ENCODE results near the gene DOK3.

DOK3 gene

GRCh38 chr5:177475563-177476427, 33.8 kb downstream of the DOK3 start:
- Histone ChIP-seq H3K27me3 (ENCODE audit: insufficient read depth, low read length) (no peaks in the 10 kb centered on the region), H3K4me3 (ENCODE audit: low read length) (no peak overlapping the region), H3K4me1 (ENCODE audit: insufficient read depth, low read length) (peaks cover 35% of the 10 kb centered on the region), H2AFZ (ENCODE audit: low read depth, low read length) (no peak overlapping the region), H3K9me3 (ENCODE audit: low read length) (no peaks in the 10 kb centered on the region), H3K36me3 (ENCODE audit: insufficient read depth, low read length) (peaks cover 13% of the 10 kb centered on the region)

- peaks cover 40% of the 10 kb centered on the region for H3K4me1 ChIP-seq (ENCODE audit: insufficient read depth, low read length)
- no peaks in the 10 kb centered on the region for H3K27me3 ChIP-seq (ENCODE audit: insufficient read depth, low read length)
- H3K9me3 ChIP-seq (ENCODE audit: low read length): no peaks in the 10 kb centered on the region
- H2AFZ ChIP-seq (ENCODE audit: low read depth, low read length): no peak overlapping the region
- no peak overlapping the region for H3K4me3 ChIP-seq (ENCODE audit: low read length)
- H3K36me3 ChIP-seq (ENCODE audit: insufficient read depth, low read length): peaks cover 16% of the 10 kb centered on the region
Measured at GRCh38 chr5:177474846-177475562, 34.6 kb downstream of the DOK3 start.

GRCh38 chr5:177474002-177474476, 35.6 kb downstream of the DOK3 start:
- Histone ChIP-seq H2AFZ (ENCODE audit: low read depth, low read length) (no peak overlapping the region), H3K4me3 (ENCODE audit: low read length) (peak overlapping the region; percentile 19), H3K36me3 (ENCODE audit: insufficient read depth, low read length) (peaks cover 16% of the 10 kb centered on the region), H3K9me3 (ENCODE audit: low read length) (no peaks in the 10 kb centered on the region), H3K27me3 (ENCODE audit: insufficient read depth, low read length) (no peaks in the 10 kb centered on the region), H3K4me1 (ENCODE audit: insufficient read depth, low read length) (peaks cover 45% of the 10 kb centered on the region)

- H3K4me1 ChIP-seq (ENCODE audit: insufficient read depth, low read length): peaks cover 49% of the 10 kb centered on the region
- peak within 1 kb of the TSS; percentile 84 for H3K4me3 ChIP-seq (ENCODE audit: low read length)
- peaks cover 19% of the 10 kb centered on the region for H3K36me3 ChIP-seq (ENCODE audit: insufficient read depth, low read length)
- H3K27me3 ChIP-seq (ENCODE audit: insufficient read depth, low read length): no peaks in the 10 kb centered on the region
- H2AFZ ChIP-seq (ENCODE audit: low read depth, low read length): no peak within 1 kb of the TSS
- H3K9me3 ChIP-seq (ENCODE audit: low read length): no peaks in the 10 kb centered on the region
Measured at GRCh38 chr5:177473443-177474001, 36.1 kb downstream of the DOK3 start, which contains the start of gene DBN1. DBN1 (minus strand) TSS chr5:177473634; CDS start chr5:177473521, 113 bp downstream.

- Histone ChIP-seq H3K9me3 (ENCODE audit: low read length) (no peaks in the 10 kb centered on the region), H3K36me3 (ENCODE audit: insufficient read depth, low read length) (peaks cover 25% of the 10 kb centered on the region), H3K4me1 (ENCODE audit: insufficient read depth, low read length) (peaks cover 55% of the 10 kb centered on the region), H3K27me3 (ENCODE audit: insufficient read depth, low read length) (no peaks in the 10 kb centered on the region), H2AFZ (ENCODE audit: low read depth, low read length) (no peak overlapping the region), H3K4me3 (ENCODE audit: low read length) (peak overlapping the region; percentile 84)
Measured at GRCh38 chr5:177472460-177473442, 36.9 kb downstream of the DOK3 start.

GRCh38 chr5:177471610-177472356, 37.8 kb downstream of the DOK3 start:
- Histone ChIP-seq H3K9me3 (ENCODE audit: low read length) (no peaks in the 10 kb centered on the region), H3K4me1 (ENCODE audit: insufficient read depth, low read length) (peaks cover 55% of the 10 kb centered on the region), H3K4me3 (ENCODE audit: low read length) (peak overlapping the region; percentile 84), H3K36me3 (ENCODE audit: insufficient read depth, low read length) (peaks cover 35% of the 10 kb centered on the region), H2AFZ (ENCODE audit: low read depth, low read length) (no peak overlapping the region), H3K27me3 (ENCODE audit: insufficient read depth, low read length) (no peaks in the 10 kb centered on the region)

- peaks cover 43% of the 10 kb centered on the region for H3K36me3 ChIP-seq (ENCODE audit: insufficient read depth, low read length)
- no peaks in the 10 kb centered on the region for H3K27me3 ChIP-seq (ENCODE audit: insufficient read depth, low read length)
- peak overlapping the region; percentile 84 for H3K4me3 ChIP-seq (ENCODE audit: low read length)
- peaks cover 55% of the 10 kb centered on the region for H3K4me1 ChIP-seq (ENCODE audit: insufficient read depth, low read length)
- no peak overlapping the region for H2AFZ ChIP-seq (ENCODE audit: low read depth, low read length)
- peaks cover 3% of the 10 kb centered on the region for H3K9me3 ChIP-seq (ENCODE audit: low read length)
Measured at GRCh38 chr5:177470759-177471536, 38.7 kb downstream of the DOK3 start.

GRCh38 chr5:177469750-177470525, 39.7 kb downstream of the DOK3 start:
- peaks cover 54% of the 10 kb centered on the region for H3K4me1 ChIP-seq (ENCODE audit: insufficient read depth, low read length)
- H3K27me3 ChIP-seq (ENCODE audit: insufficient read depth, low read length): no peaks in the 10 kb centered on the region
- peaks cover 10% of the 10 kb centered on the region for H3K9me3 ChIP-seq (ENCODE audit: low read length)
- H3K4me3 ChIP-seq (ENCODE audit: low read length): no peak overlapping the region
- H3K36me3 ChIP-seq (ENCODE audit: insufficient read depth, low read length): peaks cover 53% of the 10 kb centered on the region
- H2AFZ ChIP-seq (ENCODE audit: low read depth, low read length): no peak overlapping the region

- Histone ChIP-seq H3K4me1 (ENCODE audit: insufficient read depth, low read length) (peaks cover 44% of the 10 kb centered on the region), H3K4me3 (ENCODE audit: low read length) (no peak overlapping the region), H3K27me3 (ENCODE audit: insufficient read depth, low read length) (no peaks in the 10 kb centered on the region), H2AFZ (ENCODE audit: low read depth, low read length) (no peak overlapping the region), H3K36me3 (ENCODE audit: insufficient read depth, low read length) (peaks cover 53% of the 10 kb centered on the region), H3K9me3 (ENCODE audit: low read length) (peaks cover 10% of the 10 kb centered on the region)
Measured at GRCh38 chr5:177468685-177469628, 40.7 kb downstream of the DOK3 start.

GRCh38 chr5:177468329-177468684, 41.3 kb downstream of the DOK3 start:
- H3K4me3 ChIP-seq (ENCODE audit: low read length): no peak overlapping the region
- peaks cover 59% of the 10 kb centered on the region for H3K36me3 ChIP-seq (ENCODE audit: insufficient read depth, low read length)

More at GRCh38 chr5:177468329-177468684, 41.3 kb downstream of the DOK3 start:
- peaks cover 42% of the 10 kb centered on the region for H3K4me1 ChIP-seq (ENCODE audit: insufficient read depth, low read length)
- no peaks in the 10 kb centered on the region for H3K27me3 ChIP-seq (ENCODE audit: insufficient read depth, low read length)
- H2AFZ ChIP-seq (ENCODE audit: low read depth, low read length): no peak overlapping the region
- H3K9me3 ChIP-seq (ENCODE audit: low read length): peaks cover 10% of the 10 kb centered on the region
